ENCODE results near the gene STARD4.

STARD4 gene

DNA sequence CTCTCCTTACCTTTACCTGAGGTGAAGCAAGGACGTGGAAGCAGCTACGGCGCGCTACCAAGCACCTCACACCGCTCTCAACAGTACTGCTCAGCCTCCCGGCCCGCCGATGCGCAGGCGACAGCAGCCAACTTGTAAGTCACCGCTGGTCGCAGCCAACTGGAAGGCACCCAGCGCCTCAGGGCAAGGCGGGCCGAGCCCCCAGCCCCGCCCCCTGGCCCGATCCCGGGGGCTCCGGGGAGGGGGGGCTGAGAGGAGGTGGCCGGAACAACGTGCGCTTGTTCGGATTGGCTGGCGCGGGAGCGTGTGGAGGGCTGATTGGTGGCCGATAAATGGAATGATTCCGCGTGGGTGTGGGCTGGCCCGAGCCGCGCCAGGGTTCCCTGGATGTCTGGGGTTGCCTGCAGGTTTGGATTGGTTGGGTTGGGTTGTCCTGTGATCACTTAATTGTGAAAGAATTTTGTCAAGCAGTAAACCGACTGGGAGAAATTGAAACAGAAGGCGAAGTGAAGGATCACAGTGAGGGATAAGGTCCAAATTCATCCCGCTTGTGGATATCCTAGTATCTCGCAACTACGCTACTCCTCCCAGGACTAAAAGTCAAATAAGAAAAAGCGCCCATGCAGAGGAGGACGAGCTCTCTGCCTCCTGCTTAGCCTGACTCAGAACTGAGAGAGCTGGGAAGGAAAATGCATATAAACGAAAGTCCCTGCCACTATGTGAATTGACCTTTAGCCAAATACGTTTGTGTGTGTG, at the start of gene STARD4:
Gene STARD4, minus strand, starts transcription at position 161 of the 756 bp plus-strand sequence. CDS start 5,102 bp downstream, outside the sequence.
- peak within 1 kb of the TSS; percentile 97 for H3K4me3 Mint-ChIP-seq
- peaks cover 47% of the 10 kb centered on the region for H3K4me1 Mint-ChIP-seq (ENCODE audit: low read depth)

DNA sequence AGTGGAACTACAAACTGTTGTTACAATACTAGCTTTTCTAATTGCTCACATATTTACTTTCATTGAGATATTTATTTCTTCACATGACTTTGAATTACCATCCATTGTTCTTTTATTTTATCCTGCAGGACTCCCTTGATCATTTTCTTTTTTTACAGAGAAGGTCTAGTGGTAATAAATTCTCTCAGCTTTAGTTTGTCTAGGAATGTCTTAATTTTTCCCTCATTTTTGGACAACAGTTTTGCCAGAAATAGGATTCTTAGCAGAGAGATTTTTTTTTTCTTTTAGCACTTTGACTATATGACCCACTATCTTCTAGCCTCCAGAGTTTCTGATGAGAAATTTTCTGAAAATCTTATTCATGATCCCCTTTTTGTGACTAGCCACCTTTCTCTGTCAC, 47.3 kb upstream of the STARD4 start:
- Mint-ChIP-seq H3K9me3 (ENCODE audit: low read depth) (peaks cover 13% of the 10 kb centered on the region), H3K4me3 (no peak overlapping the region), H3K36me3 (peaks cover 8% of the 10 kb centered on the region), H3K27ac (no peak overlapping the region), H3K4me1 (ENCODE audit: low read depth) (no peaks in the 10 kb centered on the region), H3K27me3 (no peaks in the 10 kb centered on the region)

More for the DNA sequence above, at the start of gene STARD4:
- Mint-ChIP-seq H3K36me3 (no peaks in the 10 kb centered on the region), H3K27me3 (no peaks in the 10 kb centered on the region), H3K27ac (peak within 1 kb of the TSS; percentile 99), H3K9me3 (ENCODE audit: low read depth) (no peaks in the 10 kb centered on the region)

DNA sequence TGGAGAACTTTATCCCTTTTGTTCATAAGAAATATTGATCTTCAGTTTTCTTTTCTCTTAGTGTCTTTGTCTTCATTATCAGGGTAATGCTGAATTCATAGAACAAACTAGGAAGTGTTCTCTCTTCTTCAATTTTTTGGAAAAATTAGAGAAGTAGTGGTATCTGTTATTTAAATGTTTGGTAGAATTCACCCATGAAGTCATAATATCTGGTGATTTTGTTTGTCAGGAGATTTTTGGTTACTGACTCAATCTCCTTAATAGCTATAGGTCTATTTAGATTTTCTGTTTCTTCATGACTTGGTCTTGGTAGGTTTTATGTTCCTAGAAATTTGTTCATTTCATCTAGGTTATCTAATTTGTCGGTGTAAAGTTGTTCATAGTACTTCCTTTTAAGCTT, 45.4 kb upstream of the STARD4 start:
- peaks cover 13% of the 10 kb centered on the region for H3K9me3 Mint-ChIP-seq (ENCODE audit: low read depth)
- H3K4me1 Mint-ChIP-seq (ENCODE audit: low read depth) = no peaks in the 10 kb centered on the region
- peaks cover 8% of the 10 kb centered on the region for H3K36me3 Mint-ChIP-seq
- H3K4me3 Mint-ChIP-seq = no peak overlapping the region
- no peak overlapping the region for H3K27ac Mint-ChIP-seq
- H3K27me3 Mint-ChIP-seq = no peaks in the 10 kb centered on the region

GRCh38 chr5:111557111-111557510, 44.8 kb upstream of the STARD4 start:
- Mint-ChIP-seq H3K27me3 (no peaks in the 10 kb centered on the region), H3K9me3 (ENCODE audit: low read depth) (peaks cover 13% of the 10 kb centered on the region), H3K4me1 (ENCODE audit: low read depth) (peaks cover 1% of the 10 kb centered on the region), H3K4me3 (no peak overlapping the region), H3K36me3 (peaks cover 8% of the 10 kb centered on the region), H3K27ac (no peak overlapping the region)

DNA sequence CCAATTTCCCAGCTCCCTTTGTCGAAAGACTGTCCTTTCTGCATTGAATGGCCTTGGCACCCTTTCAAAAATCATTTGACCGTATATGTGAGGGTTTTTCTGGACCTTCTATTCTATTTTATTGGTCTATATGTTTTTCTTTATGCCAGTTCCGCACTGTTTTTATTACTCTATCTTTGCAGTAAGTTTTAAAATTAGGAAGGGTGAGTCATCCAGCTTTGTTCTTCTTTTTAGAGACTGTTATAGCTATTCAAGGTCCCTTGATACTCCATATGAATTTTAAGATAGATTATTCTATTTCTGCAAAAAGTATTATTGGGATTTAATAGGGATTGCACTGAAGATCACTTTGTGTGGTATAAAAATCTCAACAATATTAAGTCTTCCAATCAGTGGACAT, 44.2 kb upstream of the STARD4 start:
- Mint-ChIP-seq H3K27me3 (no peaks in the 10 kb centered on the region), H3K27ac (no peak overlapping the region), H3K9me3 (ENCODE audit: low read depth) (peaks cover 13% of the 10 kb centered on the region), H3K4me3 (no peak overlapping the region), H3K36me3 (peaks cover 8% of the 10 kb centered on the region), H3K4me1 (ENCODE audit: low read depth) (peaks cover 7% of the 10 kb centered on the region)

DNA sequence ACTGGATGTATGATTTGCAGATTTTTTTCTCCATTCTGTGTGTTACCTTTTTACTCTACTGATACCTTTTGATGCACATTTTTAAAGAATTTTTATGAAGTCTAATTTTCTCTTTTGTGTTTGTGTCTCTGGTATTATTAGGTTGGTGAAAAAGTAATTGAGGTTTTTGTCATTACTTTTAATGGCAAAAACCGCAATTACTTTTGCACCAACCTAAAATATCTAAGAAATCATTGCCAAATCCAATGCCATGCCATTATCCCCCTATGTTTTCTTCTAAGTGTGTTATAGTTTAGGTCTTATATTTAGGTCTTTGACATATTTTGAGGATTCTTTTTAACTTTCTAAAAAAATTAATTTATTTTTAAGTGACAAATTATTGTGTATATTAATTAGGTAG, 43.4 kb upstream of the STARD4 start:
- no peak overlapping the region for H3K27ac Mint-ChIP-seq
- no peaks in the 10 kb centered on the region for H3K27me3 Mint-ChIP-seq
- peaks cover 8% of the 10 kb centered on the region for H3K36me3 Mint-ChIP-seq
- peaks cover 14% of the 10 kb centered on the region for H3K4me1 Mint-ChIP-seq (ENCODE audit: low read depth)
- peaks cover 13% of the 10 kb centered on the region for H3K9me3 Mint-ChIP-seq (ENCODE audit: low read depth)
- no peak overlapping the region for H3K4me3 Mint-ChIP-seq

- no peaks in the 10 kb centered on the region for H3K36me3 Mint-ChIP-seq
- no peak overlapping the region for H3K4me3 Mint-ChIP-seq
- peaks cover 16% of the 10 kb centered on the region for H3K4me1 Mint-ChIP-seq (ENCODE audit: low read depth)
- H3K9me3 Mint-ChIP-seq (ENCODE audit: low read depth) = no peaks in the 10 kb centered on the region
- H3K27me3 Mint-ChIP-seq = no peaks in the 10 kb centered on the region
- no peak overlapping the region for H3K27ac Mint-ChIP-seq
These were observed 41.5 kb upstream of the STARD4 start for GRCh38 chr5:111553868-111554267.

- Mint-ChIP-seq H3K9me3 (ENCODE audit: low read depth) (no peaks in the 10 kb centered on the region), H3K27me3 (no peaks in the 10 kb centered on the region), H3K4me1 (ENCODE audit: low read depth) (peaks cover 16% of the 10 kb centered on the region), H3K4me3 (no peak overlapping the region), H3K36me3 (no peaks in the 10 kb centered on the region), H3K27ac (no peak overlapping the region)
These were observed 40.6 kb upstream of the STARD4 start for GRCh38 chr5:111552896-111553295.

- Mint-ChIP-seq H3K27me3 (no peaks in the 10 kb centered on the region), H3K4me3 (no peak overlapping the region)
These were observed 40.2 kb upstream of the STARD4 start for GRCh38 chr5:111552492-111552891.

GRCh38 chr5:111551569-111552275, 39.4 kb upstream of the STARD4 start:
- H3K4me3 Mint-ChIP-seq = peak overlapping the region; percentile 30
- peak overlapping the region; percentile 82 for H3K27ac Mint-ChIP-seq
- H3K9me3 Mint-ChIP-seq (ENCODE audit: low read depth) = no peaks in the 10 kb centered on the region
- H3K27me3 Mint-ChIP-seq = no peaks in the 10 kb centered on the region
- H3K4me1 Mint-ChIP-seq (ENCODE audit: low read depth) = peaks cover 16% of the 10 kb centered on the region
- no peaks in the 10 kb centered on the region for H3K36me3 Mint-ChIP-seq

More at GRCh38 chr5:111552492-111552891, 40.2 kb upstream of the STARD4 start:
- no peak overlapping the region for H3K27ac Mint-ChIP-seq
- H3K4me1 Mint-ChIP-seq (ENCODE audit: low read depth) = peaks cover 16% of the 10 kb centered on the region
- no peaks in the 10 kb centered on the region for H3K9me3 Mint-ChIP-seq (ENCODE audit: low read depth)
- H3K36me3 Mint-ChIP-seq = no peaks in the 10 kb centered on the region

DNA sequence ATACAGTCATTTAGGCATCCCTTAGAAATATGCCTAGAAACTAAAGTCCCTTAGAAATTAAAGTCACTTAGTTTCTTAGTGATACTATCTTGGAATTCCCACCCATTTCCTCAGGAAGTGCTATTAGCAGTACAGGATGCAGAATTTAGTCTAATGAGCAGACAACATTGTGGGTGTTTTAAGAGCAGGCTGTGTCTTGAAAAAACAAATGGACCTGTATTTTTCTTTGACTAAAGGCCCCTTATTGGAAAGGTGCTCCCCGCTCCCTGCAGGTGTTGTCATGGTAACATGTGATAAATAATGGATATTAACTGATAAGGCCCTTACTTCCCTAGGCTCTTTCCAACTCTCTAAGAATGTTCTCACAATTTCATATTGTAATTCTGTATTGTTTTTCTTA, 38.8 kb upstream of the STARD4 start:
- H3K4me3 Mint-ChIP-seq = no peak overlapping the region
- H3K9me3 Mint-ChIP-seq (ENCODE audit: low read depth) = no peaks in the 10 kb centered on the region
- H3K27ac Mint-ChIP-seq = no peak overlapping the region

DNA sequence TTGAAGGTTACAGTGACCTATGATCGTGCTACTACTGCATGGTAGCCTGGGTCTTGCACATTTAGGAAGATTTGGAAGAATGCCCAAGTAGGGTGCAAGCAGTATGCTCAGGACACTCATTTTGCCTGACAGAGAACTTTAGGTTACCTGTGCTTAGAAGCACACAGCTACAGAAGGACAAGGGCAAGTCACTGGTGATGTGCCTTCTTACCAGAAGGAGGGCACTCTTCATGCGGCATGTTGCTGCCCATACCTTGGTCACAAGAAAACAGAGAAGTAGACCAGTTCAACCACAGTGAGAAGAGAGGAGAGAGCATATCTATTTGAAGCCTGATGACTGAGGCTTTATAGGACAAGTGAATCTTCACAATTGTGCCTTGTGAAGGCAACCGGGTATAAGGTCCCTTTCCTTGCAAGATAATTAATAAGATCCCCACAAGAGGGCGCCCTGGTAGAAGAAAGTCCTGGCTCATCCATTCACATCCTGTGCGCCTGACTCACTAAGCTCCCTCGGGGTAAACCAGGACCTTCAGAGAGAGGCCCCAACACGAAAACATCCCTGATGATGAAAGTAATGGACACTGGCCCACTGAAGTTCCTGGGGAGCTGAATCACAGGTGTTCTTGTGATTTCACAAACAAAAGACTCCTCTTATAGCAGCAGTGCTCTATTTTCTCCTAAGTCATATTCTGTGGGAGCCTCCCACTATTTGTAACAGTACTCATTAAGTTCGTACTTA, 38.1 kb upstream of the STARD4 start:
- H3K27ac Mint-ChIP-seq = no peak overlapping the region
- H3K4me1 Mint-ChIP-seq (ENCODE audit: low read depth) = peaks cover 16% of the 10 kb centered on the region
- H3K4me3 Mint-ChIP-seq = no peak overlapping the region
- no peaks in the 10 kb centered on the region for H3K36me3 Mint-ChIP-seq
- H3K27me3 Mint-ChIP-seq = no peaks in the 10 kb centered on the region
- no peaks in the 10 kb centered on the region for H3K9me3 Mint-ChIP-seq (ENCODE audit: low read depth)

More for the DNA sequence above, 38.8 kb upstream of the STARD4 start:
- H3K4me1 Mint-ChIP-seq (ENCODE audit: low read depth) = peaks cover 16% of the 10 kb centered on the region
- H3K27me3 Mint-ChIP-seq = no peaks in the 10 kb centered on the region
- H3K36me3 Mint-ChIP-seq = no peaks in the 10 kb centered on the region

- H3K36me3 Mint-ChIP-seq = no peaks in the 10 kb centered on the region
- H3K9me3 Mint-ChIP-seq (ENCODE audit: low read depth) = no peaks in the 10 kb centered on the region
- H3K27me3 Mint-ChIP-seq = peaks cover 1% of the 10 kb centered on the region
- H3K4me1 Mint-ChIP-seq (ENCODE audit: low read depth) = peaks cover 16% of the 10 kb centered on the region
- H3K4me3 Mint-ChIP-seq = no peak overlapping the region
- no peak overlapping the region for H3K27ac Mint-ChIP-seq
These were observed 36.8 kb upstream of the STARD4 start for GRCh38 chr5:111548992-111549649.

GRCh38 chr5:111548348-111548950, 36.1 kb upstream of the STARD4 start:
- Mint-ChIP-seq H3K27me3 (peaks cover 1% of the 10 kb centered on the region), H3K36me3 (no peaks in the 10 kb centered on the region), H3K27ac (no peak overlapping the region), H3K9me3 (ENCODE audit: low read depth) (no peaks in the 10 kb centered on the region), H3K4me3 (no peak overlapping the region), H3K4me1 (ENCODE audit: low read depth) (peaks cover 16% of the 10 kb centered on the region)

Data from activated naive CD8-positive, alpha-beta T cell (primary cell).